Activated naive CD4-positive, alpha-beta T cell treated with anti-CD3 and anti-CD28 coated beads, Interleukin-2, amount 50 U/mL, for 24 hours (primary cell): Measurements from ENCODE around the gene ACOT7.

Experiments
- H3K27ac Mint-ChIP-seq: one replicate; pipeline ENCODE4 v1.8.0; 2021; ENCODE audit warnings: mild to moderate bottlenecking, mixed read lengths
- H3K27me3 Mint-ChIP-seq: one replicate; pipeline ENCODE4 v1.8.0; 2021; ENCODE audit warnings: mixed read lengths
- H3K36me3 Mint-ChIP-seq: one replicate; pipeline ENCODE4 v1.8.0; 2021; ENCODE audit warnings: mixed read lengths
- H3K4me1 Mint-ChIP-seq: one replicate; pipeline ENCODE4 v1.8.0; 2021; ENCODE audit warnings: mixed read lengths
- H3K4me3 Mint-ChIP-seq: one replicate; pipeline ENCODE4 v1.8.0; 2021; ENCODE audit warnings: mild to moderate bottlenecking, mixed read lengths
- H3K9me3 Mint-ChIP-seq: one replicate; pipeline ENCODE4 v1.8.0; 2021; ENCODE audit warnings: mixed read lengths

Gene ACOT7

GRCh38 chr1:6260433-6260934, 133.1 kb downstream of the ACOT7 start:
- Mint-ChIP-seq H3K36me3 (no peaks in the 10 kb centered on the region), H3K27me3 (peaks cover 4% of the 10 kb centered on the region), H3K9me3 (no peaks in the 10 kb centered on the region), H3K4me3 (no peak overlapping the region), H3K4me1 (peaks cover 4% of the 10 kb centered on the region), H3K27ac (no peak overlapping the region)

DNA sequence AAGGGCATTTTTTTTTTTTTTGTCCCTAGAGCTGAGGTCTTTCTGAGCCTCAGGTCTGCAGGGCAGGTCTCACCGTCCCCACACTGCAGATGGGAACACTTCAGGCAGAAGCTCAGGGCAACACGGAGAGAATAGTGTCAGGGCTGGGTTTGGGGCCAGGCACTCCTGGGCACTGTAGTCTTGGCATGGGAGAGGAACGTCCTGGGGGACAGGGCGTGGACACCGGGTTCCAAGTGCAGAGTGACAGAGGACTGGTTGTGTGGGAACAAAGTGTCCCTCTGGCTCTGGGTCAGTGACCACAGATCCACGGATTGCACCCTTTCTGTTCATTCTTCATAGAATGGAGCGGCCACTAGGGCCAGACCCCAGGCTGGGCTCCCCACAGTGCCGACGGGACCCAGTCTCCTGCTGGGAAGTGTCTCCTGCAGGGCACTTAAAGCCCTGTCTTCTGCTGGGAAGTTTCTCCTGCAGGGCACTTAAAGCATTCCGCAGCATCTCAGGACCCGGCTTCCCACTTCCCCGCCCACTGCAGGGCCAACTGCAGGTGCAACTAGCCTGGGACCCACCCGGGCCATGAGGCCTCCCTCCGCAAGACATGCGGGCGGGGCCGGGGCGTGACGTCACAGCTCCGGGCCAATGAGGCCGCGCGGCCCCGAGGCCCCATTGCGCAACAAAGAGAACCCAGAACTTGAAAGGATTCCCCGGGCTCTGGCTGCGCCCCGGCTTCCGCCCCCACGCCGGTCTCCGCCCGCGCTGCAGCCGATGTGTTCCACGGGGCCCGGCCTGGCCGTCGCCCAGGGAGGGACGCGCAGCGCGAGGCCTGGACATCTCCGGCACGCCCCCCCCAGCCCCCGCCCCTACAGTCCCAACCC, 133.8 kb downstream of the ACOT7 start:
- Mint-ChIP-seq H3K27me3 (peaks cover 4% of the 10 kb centered on the region), H3K4me1 (peaks cover 4% of the 10 kb centered on the region), H3K36me3 (no peaks in the 10 kb centered on the region), H3K27ac (no peak overlapping the region), H3K4me3 (peak overlapping the region; percentile 44), H3K9me3 (no peaks in the 10 kb centered on the region)

GRCh38 chr1:6258675-6259074, 134.9 kb downstream of the ACOT7 start:
- H3K9me3 Mint-ChIP-seq, result no peaks in the 10 kb centered on the region
- peaks cover 4% of the 10 kb centered on the region for H3K27me3 Mint-ChIP-seq
- no peak overlapping the region for H3K27ac Mint-ChIP-seq
- H3K4me1 Mint-ChIP-seq, result peaks cover 4% of the 10 kb centered on the region
- no peaks in the 10 kb centered on the region for H3K36me3 Mint-ChIP-seq
- H3K4me3 Mint-ChIP-seq, result peak overlapping the region; percentile 57

DNA sequence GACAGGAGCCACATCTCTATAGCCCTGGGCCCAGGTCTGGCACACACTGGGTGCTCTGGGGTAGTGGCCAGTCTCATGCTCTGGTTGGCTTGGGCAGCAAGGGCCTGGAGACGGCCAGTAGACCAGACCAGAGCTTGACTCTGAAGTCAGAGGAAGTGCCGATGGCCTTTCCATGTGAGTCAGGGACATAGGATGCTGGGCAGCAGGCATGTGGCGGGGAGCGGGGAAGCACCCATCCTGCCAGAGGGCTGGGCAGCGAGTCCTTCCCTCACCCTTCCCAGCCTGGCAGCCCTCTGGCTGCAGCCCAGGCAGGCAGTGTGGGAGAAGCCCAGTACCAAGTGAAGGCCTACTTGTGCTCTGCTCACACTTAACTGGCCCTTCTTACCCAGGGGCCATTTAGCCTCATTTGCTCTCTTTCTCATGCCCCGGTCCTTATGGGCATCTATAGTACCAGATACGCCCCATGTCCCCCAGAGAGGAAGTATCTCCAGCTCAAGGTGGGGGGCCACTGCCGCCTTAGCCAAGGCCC, 136.0 kb downstream of the ACOT7 start:
- no peaks in the 10 kb centered on the region for H3K9me3 Mint-ChIP-seq
- peaks cover 4% of the 10 kb centered on the region for H3K4me1 Mint-ChIP-seq
- no peak overlapping the region for H3K27ac Mint-ChIP-seq
- H3K4me3 Mint-ChIP-seq, result no peak overlapping the region
- H3K27me3 Mint-ChIP-seq, result peaks cover 4% of the 10 kb centered on the region
- H3K36me3 Mint-ChIP-seq, result no peaks in the 10 kb centered on the region

GRCh38 chr1:6256645-6257044, 136.9 kb downstream of the ACOT7 start:
- no peak overlapping the region for H3K4me3 Mint-ChIP-seq
- no peaks in the 10 kb centered on the region for H3K36me3 Mint-ChIP-seq
- H3K27me3 Mint-ChIP-seq, result peaks cover 2% of the 10 kb centered on the region
- H3K4me1 Mint-ChIP-seq, result peaks cover 4% of the 10 kb centered on the region
- H3K27ac Mint-ChIP-seq, result no peak overlapping the region
- no peaks in the 10 kb centered on the region for H3K9me3 Mint-ChIP-seq

- no peak overlapping the region for H3K27ac Mint-ChIP-seq
- no peak overlapping the region for H3K4me3 Mint-ChIP-seq
- no peaks in the 10 kb centered on the region for H3K36me3 Mint-ChIP-seq
- H3K4me1 Mint-ChIP-seq, result peaks cover 4% of the 10 kb centered on the region
- H3K9me3 Mint-ChIP-seq, result no peaks in the 10 kb centered on the region
- H3K27me3 Mint-ChIP-seq, result peaks cover 9% of the 10 kb centered on the region
These were observed 138.9 kb downstream of the ACOT7 start for GRCh38 chr1:6254691-6255090.

DNA sequence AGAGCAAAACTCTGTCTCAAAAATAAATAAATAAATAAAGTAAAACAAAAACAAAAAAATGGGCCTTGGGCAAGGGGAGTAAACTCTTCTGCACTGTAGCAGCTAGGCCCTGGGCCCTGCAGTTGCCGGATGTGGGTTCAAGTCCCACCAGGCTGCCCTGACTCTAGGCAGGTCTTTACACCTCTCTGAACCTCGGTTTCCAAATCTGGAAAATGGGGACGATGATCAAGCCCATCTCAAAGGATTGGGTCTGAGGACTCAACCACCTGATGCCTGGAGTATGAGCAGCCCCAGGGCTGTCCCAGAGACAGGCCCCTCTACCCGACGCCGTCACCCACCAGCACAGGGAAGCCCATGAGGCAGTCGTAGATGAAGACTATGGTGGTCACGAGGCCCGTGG, 140.2 kb downstream of the ACOT7 start:
- Mint-ChIP-seq H3K9me3 (no peaks in the 10 kb centered on the region), H3K27ac (no peak overlapping the region), H3K4me3 (no peak overlapping the region), H3K4me1 (peaks cover 2% of the 10 kb centered on the region), H3K27me3 (peaks cover 13% of the 10 kb centered on the region), H3K36me3 (no peaks in the 10 kb centered on the region)

DNA sequence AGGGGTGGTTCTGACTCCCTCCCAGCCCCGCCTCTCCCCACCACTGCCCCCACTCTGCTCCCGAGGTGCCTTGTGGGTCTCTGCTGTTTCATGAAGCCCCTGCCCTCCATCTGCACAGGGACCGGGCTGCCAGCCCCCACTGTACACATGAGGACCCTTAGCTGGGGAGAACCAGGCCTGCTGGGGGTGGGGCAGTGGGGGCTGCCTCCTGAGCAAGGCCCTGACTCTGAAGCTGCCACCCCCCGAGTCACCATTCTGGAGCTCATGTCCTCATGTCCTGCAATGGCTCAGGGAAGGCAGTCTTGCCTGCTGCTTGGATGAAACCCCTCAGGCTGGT, 141.2 kb downstream of the ACOT7 start:
- Mint-ChIP-seq H3K36me3 (no peaks in the 10 kb centered on the region), H3K4me1 (peaks cover 3% of the 10 kb centered on the region), H3K27me3 (peaks cover 20% of the 10 kb centered on the region), H3K4me3 (no peak overlapping the region), H3K27ac (no peak overlapping the region), H3K9me3 (no peaks in the 10 kb centered on the region)

- Mint-ChIP-seq H3K27ac (no peak overlapping the region), H3K27me3 (peaks cover 23% of the 10 kb centered on the region), H3K4me1 (peaks cover 7% of the 10 kb centered on the region), H3K4me3 (no peak overlapping the region), H3K9me3 (no peaks in the 10 kb centered on the region), H3K36me3 (no peaks in the 10 kb centered on the region)
These were observed 141.7 kb downstream of the ACOT7 start for GRCh38 chr1:6251681-6252373.

GRCh38 chr1:6251233-6251632, 142.3 kb downstream of the ACOT7 start:
- H3K36me3 Mint-ChIP-seq, result no peaks in the 10 kb centered on the region
- peaks cover 28% of the 10 kb centered on the region for H3K27me3 Mint-ChIP-seq
- H3K9me3 Mint-ChIP-seq, result no peaks in the 10 kb centered on the region
- peaks cover 13% of the 10 kb centered on the region for H3K4me1 Mint-ChIP-seq
- no peak overlapping the region for H3K4me3 Mint-ChIP-seq
- no peak overlapping the region for H3K27ac Mint-ChIP-seq

DNA sequence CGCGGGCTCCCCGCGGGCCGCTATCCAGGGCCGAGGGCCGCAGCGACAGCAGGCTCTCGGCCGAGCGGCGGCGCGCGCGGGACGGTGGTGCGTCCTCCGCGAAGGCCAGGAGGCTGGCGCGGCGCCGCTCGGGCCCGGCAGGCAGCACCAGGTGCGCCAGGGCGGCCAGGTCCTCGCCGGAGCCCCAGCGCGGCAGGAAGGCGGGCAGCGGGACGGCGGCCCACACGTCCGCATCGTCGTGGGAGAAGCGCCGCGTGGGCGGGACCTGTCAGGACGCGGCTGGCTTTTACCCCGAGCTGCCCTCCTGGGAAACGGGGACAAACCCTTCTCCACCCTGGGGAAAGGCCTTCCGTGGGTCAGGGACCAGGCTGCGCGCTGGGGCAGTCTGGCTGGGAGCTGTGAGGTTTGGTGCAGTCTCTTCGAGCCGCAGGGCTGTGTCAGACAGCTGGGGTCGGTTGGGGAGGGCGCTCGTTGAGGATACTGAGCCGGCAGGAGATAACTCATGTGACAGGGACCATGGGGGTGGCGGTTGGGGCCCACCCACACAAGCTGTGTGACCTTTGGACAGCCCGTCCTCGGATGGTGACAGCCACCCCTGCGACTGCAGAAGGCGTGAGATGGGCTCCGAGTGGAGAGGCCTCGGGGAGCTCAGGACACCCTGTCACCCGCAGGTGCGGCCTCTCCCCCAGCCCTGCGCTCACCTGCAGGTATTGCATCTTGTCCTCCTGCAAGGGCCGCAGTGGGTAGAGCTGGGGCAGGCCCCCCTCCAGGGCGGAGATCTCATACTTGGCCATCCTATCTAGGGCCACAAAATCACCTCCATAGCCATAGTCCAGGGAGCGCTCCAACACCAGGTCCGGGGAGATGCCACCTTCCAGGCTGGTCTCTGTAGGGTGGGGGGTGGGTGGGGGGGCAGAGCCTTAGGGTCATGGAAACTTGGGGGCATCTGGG, 143.6 kb downstream of the ACOT7 start:
- no peak overlapping the region for H3K4me3 Mint-ChIP-seq
- H3K4me1 Mint-ChIP-seq, result peaks cover 15% of the 10 kb centered on the region
- no peak overlapping the region for H3K27ac Mint-ChIP-seq
- H3K36me3 Mint-ChIP-seq, result no peaks in the 10 kb centered on the region
- H3K9me3 Mint-ChIP-seq, result no peaks in the 10 kb centered on the region
- H3K27me3 Mint-ChIP-seq, result peaks cover 30% of the 10 kb centered on the region

- Mint-ChIP-seq H3K27me3 (peaks cover 33% of the 10 kb centered on the region), H3K4me3 (no peak overlapping the region), H3K27ac (no peak overlapping the region), H3K4me1 (peaks cover 15% of the 10 kb centered on the region), H3K36me3 (no peaks in the 10 kb centered on the region), H3K9me3 (no peaks in the 10 kb centered on the region)
These were observed 144.4 kb downstream of the ACOT7 start for GRCh38 chr1:6248932-6249738.

DNA sequence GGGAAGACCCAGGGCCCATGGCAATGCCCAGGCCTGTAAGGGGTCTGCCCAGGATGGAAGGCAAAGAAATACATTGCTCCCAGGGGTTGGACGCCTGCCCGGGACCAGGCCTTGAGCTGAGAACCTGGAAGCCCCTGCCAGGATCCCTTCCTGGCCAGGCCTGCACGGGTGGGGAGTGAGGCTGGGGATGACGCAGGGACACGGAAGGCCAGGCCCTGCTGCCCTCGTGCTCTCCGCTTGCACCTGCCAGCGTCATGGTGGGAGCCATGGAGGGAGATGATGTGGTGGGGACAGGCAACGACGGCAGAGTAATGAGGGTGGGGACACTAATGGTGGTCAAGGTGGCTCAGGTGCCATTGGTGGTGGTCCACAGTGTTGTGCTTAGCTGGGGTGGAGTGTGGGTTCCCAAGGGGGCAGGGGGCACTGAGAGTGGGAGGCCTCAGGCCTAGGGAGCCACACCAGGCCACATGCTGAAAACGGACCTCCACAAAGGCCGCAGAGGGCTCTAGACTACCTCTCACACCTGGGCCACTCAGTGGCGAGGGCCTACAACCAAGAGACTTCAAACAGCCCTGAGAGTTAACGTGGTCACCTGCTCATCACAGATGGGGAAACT, 145.3 kb downstream of the ACOT7 start:
- Mint-ChIP-seq H3K9me3 (no peaks in the 10 kb centered on the region), H3K36me3 (no peaks in the 10 kb centered on the region), H3K27me3 (peaks cover 37% of the 10 kb centered on the region), H3K4me3 (no peak overlapping the region), H3K27ac (no peak overlapping the region), H3K4me1 (peaks cover 15% of the 10 kb centered on the region)

GRCh38 chr1:6247651-6248050, 145.9 kb downstream of the ACOT7 start:
- no peaks in the 10 kb centered on the region for H3K36me3 Mint-ChIP-seq
- no peak overlapping the region for H3K27ac Mint-ChIP-seq
- no peak overlapping the region for H3K4me3 Mint-ChIP-seq
- no peaks in the 10 kb centered on the region for H3K9me3 Mint-ChIP-seq
- H3K27me3 Mint-ChIP-seq, result peaks cover 37% of the 10 kb centered on the region
- peaks cover 15% of the 10 kb centered on the region for H3K4me1 Mint-ChIP-seq
